GM23338 (cell line): ENCODE results near the gene PTPRE. TPM values are rescaled to one million over a fixed set of nuclear protein-coding genes. Genes with fewer than 3 reads are reported as not detected.

Experiments
- ATAC-seq: fragments of 200-7000 bp; cut with Tn5 transposase; 3 replicates; pipeline ENCODE4 v1.9.1; 2020
- DNase-seq: peaks from one replicate; pipeline ENCODE4 v3.0.0-alpha.2; 2015; ENCODE audit warnings: low spot score
- H2AFZ ChIP-seq: fragments of 200-600 bp; sonication (generic); 2 replicates; pipeline ENCODE4 v1.8.0; 2016; ENCODE audit warnings: antibody characterized with exemption, mild to moderate bottlenecking, moderate library complexity
- H3F3A ChIP-seq: fragments of 200-600 bp; sonication (generic); replicated peaks from 2 replicates; pipeline ENCODE4 v1.8.0; 2017; ENCODE audit warnings: antibody characterized with exemption, mixed run types, low read depth
- H3K27ac ChIP-seq: fragments of 200-600 bp; sonication (generic); 2 replicates; pipeline ENCODE4 v1.6.1; 2016; ENCODE audit warnings: low read depth
- H3K27me3 ChIP-seq: fragments of 200-600 bp; sonication (generic); 2 replicates; pipeline ENCODE4 v1.8.0; 2016; ENCODE audit warnings: mild to moderate bottlenecking, mixed run types, moderate library complexity; ENCODE audit not compliant: insufficient read depth
- H3K36me3 ChIP-seq: fragments of 200-600 bp; sonication (generic); 2 replicates; pipeline ENCODE4 v1.8.0; 2016; ENCODE audit warnings: mild to moderate bottlenecking; ENCODE audit not compliant: insufficient read depth
- H3K4me1 ChIP-seq: fragments of 200-600 bp; sonication (generic); 2 replicates; pipeline ENCODE4 v1.8.0; 2016; ENCODE audit warnings: mild to moderate bottlenecking, moderate library complexity; ENCODE audit not compliant: insufficient read depth
- H3K4me2 ChIP-seq: fragments of 200-600 bp; sonication (generic); 2 replicates; pipeline ENCODE4 v1.7.1; 2017; ENCODE audit warnings: mixed run types
- H3K4me3 ChIP-seq: fragments of 200-600 bp; sonication (generic); 2 replicates; pipeline ENCODE4 v1.6.1; 2016; ENCODE audit warnings: mixed run types
- H3K79me2 ChIP-seq: fragments of 200-600 bp; sonication (generic); replicated peaks from 2 replicates; pipeline ENCODE4 v1.8.0; 2017; ENCODE audit warnings: mild to moderate bottlenecking; ENCODE audit not compliant: insufficient read depth
- H3K9me2 ChIP-seq: fragments of 200-600 bp; sonication (generic); 2 replicates; pipeline ENCODE4 v1.8.0; 2017; ENCODE audit not compliant: insufficient read depth
- H4K20me1 ChIP-seq: fragments of 200-600 bp; sonication (generic); replicated peaks from 2 replicates; pipeline ENCODE4 v1.8.0; 2017; ENCODE audit warnings: mild to moderate bottlenecking; ENCODE audit not compliant: insufficient read depth
- H3K27ac Mint-ChIP-seq: 2 replicates; pipeline ENCODE4 v1.8.0; 2020; ENCODE audit warnings: inconsistent platforms, mild to moderate bottlenecking, moderate library complexity, mixed read lengths
- H3K27me3 Mint-ChIP-seq: 3 replicates; pipeline ENCODE4 v1.8.0; 2022; ENCODE audit warnings: low read depth, mild to moderate bottlenecking, moderate library complexity, mixed read lengths, inconsistent platforms; ENCODE audit not compliant: insufficient read depth, poor library complexity
- H3K36me3 Mint-ChIP-seq: 3 replicates; pipeline ENCODE4 v1.8.0; 2021; ENCODE audit warnings: low read depth, mild to moderate bottlenecking, inconsistent platforms, moderate library complexity, mixed read lengths
- H3K4me1 Mint-ChIP-seq: 3 replicates; pipeline ENCODE4 v1.8.0; 2020; ENCODE audit warnings: mild to moderate bottlenecking, inconsistent platforms, mixed read lengths
- H3K4me3 Mint-ChIP-seq: 3 replicates; pipeline ENCODE4 v1.8.0; 2021; ENCODE audit warnings: moderate library complexity, mild to moderate bottlenecking, inconsistent platforms, mixed read lengths
- H3K9me3 Mint-ChIP-seq: 3 replicates; pipeline ENCODE4 v1.8.0; 2020; ENCODE audit warnings: moderate library complexity, mild to moderate bottlenecking, inconsistent platforms, mixed read lengths
- EZH2 ChIP-seq: fragments of 200-600 bp; sonication (generic); IDR thresholded peaks from one replicate; pipeline ENCODE4 v1.8.0; 2017; ENCODE audit warnings: antibody characterized with exemption, mild to moderate bottlenecking, low read depth; ENCODE audit not compliant: unreplicated experiment
- EZH2phosphoT487 ChIP-seq: fragments of 200-600 bp; sonication (generic); IDR thresholded peaks from one replicate; pipeline ENCODE4 v1.8.1; 2018; ENCODE audit warnings: antibody characterized with exemption; ENCODE audit not compliant: unreplicated experiment
- JUNB ChIP-seq: IDR thresholded peaks from one replicate; pipeline ENCODE4 v1.6.1; 2016; ENCODE audit warnings: antibody characterized with exemption; ENCODE audit not compliant: unreplicated experiment
- NANOG ChIP-seq: IDR thresholded peaks from 2 replicates; pipeline ENCODE4 v1.6.1; 2016; ENCODE audit warnings: antibody characterized with exemption, borderline replicate concordance
- POLR2AphosphoS5 ChIP-seq: IDR thresholded peaks from 2 replicates; pipeline ENCODE4 v1.6.1; 2016; ENCODE audit warnings: antibody characterized with exemption, low read depth
- ZNF114 ChIP-seq: fragments of 250-450 bp; sonication (Bioruptor Pico); IDR thresholded peaks from 2 replicates; pipeline ENCODE4 v1.5.0; 2020; ENCODE audit warnings: mild to moderate bottlenecking, moderate library complexity
- ZNF331 ChIP-seq: fragments of 250-450 bp; sonication (Bioruptor Pico); IDR thresholded peaks from 2 replicates; pipeline ENCODE4 v1.5.0; 2020; ENCODE audit warnings: low read depth, mild to moderate bottlenecking, moderate library complexity
- ZNF462 ChIP-seq: fragments of 250-450 bp; sonication (Bioruptor Pico); IDR thresholded peaks from 2 replicates; pipeline ENCODE4 v1.5.0; 2020; ENCODE audit warnings: mild to moderate bottlenecking, moderate library complexity
- polyA plus RNA-seq: library from polyadenylated mRNA; unstranded; fragments of >200 nt; fragmentation: Nextera tagmentation; extraction: Ambion mirVana; gene quantifications from 2 replicates; pipeline ENCODE4 v1.2.1, GENCODE V29; 2016
- total RNA-seq: library from RNA; depleted of rRNA; stranded (reverse); fragments of >200 nt; shearing (Covaris generic); gene quantifications from 2 replicates; pipeline ENCODE4 v1.2.3, GENCODE V29; 2014
- TF ChIP-seq, protein P1 (sequence below): IDR thresholded peaks from one replicate; pipeline ENCODE4 v1.6.1; 2018; ENCODE audit warnings: antibody characterized with exemption; ENCODE audit not compliant: unreplicated experiment
- TF ChIP-seq, protein P2 (sequence below): IDR thresholded peaks from 2 replicates; pipeline ENCODE4 v1.6.1; 2016; ENCODE audit warnings: antibody characterized with exemption

PTPRE gene
- total and polyA plus RNA-seq, 2 experiments from 2014 or later: 0.34 to 0.42 TPM

- TF ChIP-seq, protein P1, sequence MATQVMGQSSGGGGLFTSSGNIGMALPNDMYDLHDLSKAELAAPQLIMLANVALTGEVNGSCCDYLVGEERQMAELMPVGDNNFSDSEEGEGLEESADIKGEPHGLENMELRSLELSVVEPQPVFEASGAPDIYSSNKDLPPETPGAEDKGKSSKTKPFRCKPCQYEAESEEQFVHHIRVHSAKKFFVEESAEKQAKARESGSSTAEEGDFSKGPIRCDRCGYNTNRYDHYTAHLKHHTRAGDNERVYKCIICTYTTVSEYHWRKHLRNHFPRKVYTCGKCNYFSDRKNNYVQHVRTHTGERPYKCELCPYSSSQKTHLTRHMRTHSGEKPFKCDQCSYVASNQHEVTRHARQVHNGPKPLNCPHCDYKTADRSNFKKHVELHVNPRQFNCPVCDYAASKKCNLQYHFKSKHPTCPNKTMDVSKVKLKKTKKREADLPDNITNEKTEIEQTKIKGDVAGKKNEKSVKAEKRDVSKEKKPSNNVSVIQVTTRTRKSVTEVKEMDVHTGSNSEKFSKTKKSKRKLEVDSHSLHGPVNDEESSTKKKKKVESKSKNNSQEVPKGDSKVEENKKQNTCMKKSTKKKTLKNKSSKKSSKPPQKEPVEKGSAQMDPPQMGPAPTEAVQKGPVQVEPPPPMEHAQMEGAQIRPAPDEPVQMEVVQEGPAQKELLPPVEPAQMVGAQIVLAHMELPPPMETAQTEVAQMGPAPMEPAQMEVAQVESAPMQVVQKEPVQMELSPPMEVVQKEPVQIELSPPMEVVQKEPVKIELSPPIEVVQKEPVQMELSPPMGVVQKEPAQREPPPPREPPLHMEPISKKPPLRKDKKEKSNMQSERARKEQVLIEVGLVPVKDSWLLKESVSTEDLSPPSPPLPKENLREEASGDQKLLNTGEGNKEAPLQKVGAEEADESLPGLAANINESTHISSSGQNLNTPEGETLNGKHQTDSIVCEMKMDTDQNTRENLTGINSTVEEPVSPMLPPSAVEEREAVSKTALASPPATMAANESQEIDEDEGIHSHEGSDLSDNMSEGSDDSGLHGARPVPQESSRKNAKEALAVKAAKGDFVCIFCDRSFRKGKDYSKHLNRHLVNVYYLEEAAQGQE: no peak
- TF ChIP-seq EZH2 (no peak), POLR2AphosphoS5 (no peak), EZH2phosphoT487 (no peak), NANOG (no peak), ZNF331 (CRISPR knock-in tag) (no peak), JUNB (no peak)
- TF ChIP-seq, protein P2, sequence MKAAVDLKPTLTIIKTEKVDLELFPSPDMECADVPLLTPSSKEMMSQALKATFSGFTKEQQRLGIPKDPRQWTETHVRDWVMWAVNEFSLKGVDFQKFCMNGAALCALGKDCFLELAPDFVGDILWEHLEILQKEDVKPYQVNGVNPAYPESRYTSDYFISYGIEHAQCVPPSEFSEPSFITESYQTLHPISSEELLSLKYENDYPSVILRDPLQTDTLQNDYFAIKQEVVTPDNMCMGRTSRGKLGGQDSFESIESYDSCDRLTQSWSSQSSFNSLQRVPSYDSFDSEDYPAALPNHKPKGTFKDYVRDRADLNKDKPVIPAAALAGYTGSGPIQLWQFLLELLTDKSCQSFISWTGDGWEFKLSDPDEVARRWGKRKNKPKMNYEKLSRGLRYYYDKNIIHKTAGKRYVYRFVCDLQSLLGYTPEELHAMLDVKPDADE: no peak
Measured at GRCh38 chr10:128060341-128061250, 153.7 kb downstream of the PTPRE start (continued).

DNA sequence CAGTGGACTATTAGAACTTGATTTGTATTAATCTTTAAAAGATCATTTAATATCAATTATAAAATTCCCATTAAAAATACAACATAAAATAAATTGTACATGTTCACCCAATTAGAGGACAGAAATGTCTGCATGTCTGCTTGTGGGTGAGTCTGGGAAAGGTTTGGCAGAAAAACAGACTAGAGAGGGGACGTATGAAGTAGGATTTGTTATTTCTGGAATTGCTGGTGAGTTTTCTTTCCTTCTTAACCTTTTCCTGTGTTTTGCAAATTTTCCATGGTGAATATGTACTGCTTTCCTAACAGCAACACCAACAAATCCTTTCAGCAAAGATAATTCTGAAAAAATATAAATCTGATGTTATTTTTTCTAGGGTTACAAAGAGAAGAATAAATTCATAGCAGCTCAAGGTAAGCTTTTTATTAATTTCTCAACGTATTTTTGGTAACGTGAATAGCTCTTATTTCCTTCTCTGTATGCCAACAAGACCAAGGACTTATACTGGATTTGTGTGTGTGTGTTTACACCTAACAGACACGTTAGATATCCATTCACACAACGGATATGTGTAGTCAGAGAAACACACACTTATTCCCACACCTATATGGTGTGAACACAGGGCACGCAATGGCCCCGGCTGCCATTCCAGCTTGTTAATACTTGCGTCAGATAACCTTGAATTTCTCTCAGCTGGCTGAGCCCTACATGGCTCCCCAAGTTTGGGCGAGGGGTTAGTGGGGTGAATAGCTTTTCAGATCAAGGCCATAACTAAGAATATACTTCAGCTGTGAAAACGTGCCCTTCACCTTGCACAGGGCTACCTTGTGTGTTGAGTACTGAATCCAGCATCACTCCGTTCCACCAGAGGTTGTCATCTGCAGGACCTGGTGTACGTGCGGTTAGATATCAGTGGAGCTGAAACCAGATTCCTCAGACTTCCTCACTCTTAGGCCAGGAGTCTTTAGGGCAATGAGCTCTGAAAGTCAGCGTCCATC is 154.7 kb downstream of the PTPRE start:
- Histone ChIP-seq H4K20me1 (no peaks in the 10 kb centered on the region), H3K36me3 (no peaks in the 10 kb centered on the region), H3K27me3 (no peaks in the 10 kb centered on the region), H3F3A (no peaks in the 10 kb centered on the region), H3K4me2 (no peak overlapping the region), H3K27ac (no peak overlapping the region), H3K79me2 (no peaks in the 10 kb centered on the region), H2AFZ (peak overlapping the region; percentile 81; the same call in 1 of the 2 replicates), H3K4me1 (peaks cover 15% of the 10 kb centered on the region), H3K9me2 (no peaks in the 10 kb centered on the region), H3K4me3 (no peak overlapping the region)
- ATAC-seq (no peak), DNase-seq (no peak)
- no peaks in the 10 kb centered on the region for H3K9me3 Mint-ChIP-seq
- H3K4me1 Mint-ChIP-seq: peaks cover 31% of the 10 kb centered on the region
- no peaks in the 10 kb centered on the region for H3K36me3 Mint-ChIP-seq
- H3K27me3 Mint-ChIP-seq: peaks cover 8% of the 10 kb centered on the region
- H3K4me3 Mint-ChIP-seq: no peak overlapping the region
- peak overlapping the region; percentile 15 for H3K27ac Mint-ChIP-seq
- no peak for TF ChIP-seq ZNF331 (CRISPR knock-in tag)
- TF ChIP-seq JUNB: no peak
- TF ChIP-seq EZH2phosphoT487: no peak
- no peak for TF ChIP-seq ZNF114 (CRISPR knock-in tag)
- TF ChIP-seq ZNF462 (CRISPR knock-in tag): no peak
